AML-193 (cell line): ENCODE data around the gene FAM168B.
"Not testable (repeated sequence)": the region's sequence is repeated elsewhere in the genome, so short reads cannot be mapped to it uniquely, and the experiment has no call there.

Experiments
- DNase-seq, 2 experiments: peaks; one replicate each; lab custom pipeline; 2025; lab: John Stamatoyannopoulos, UW

The FAM168B gene, protein sequence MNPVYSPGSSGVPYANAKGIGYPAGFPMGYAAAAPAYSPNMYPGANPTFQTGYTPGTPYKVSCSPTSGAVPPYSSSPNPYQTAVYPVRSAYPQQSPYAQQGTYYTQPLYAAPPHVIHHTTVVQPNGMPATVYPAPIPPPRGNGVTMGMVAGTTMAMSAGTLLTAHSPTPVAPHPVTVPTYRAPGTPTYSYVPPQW

GRCh38 chr2:131093006-131093695 lies at the start of gene FAM168B:
FAM168B (minus strand) TSS chr2:131093460; CDS start chr2:131082646, 10,814 bp downstream.
- DNase-seq: peak; percentile 76 to 79

- DNase-seq: no peak
Observed at GRCh38 chr2:131142849-131143248, 49.6 kb upstream of the FAM168B start.

GRCh38 chr2:131140581-131140980 lies 47.3 kb upstream of the FAM168B start:
- no peak for DNase-seq

- DNase-seq: no peak
Observed at GRCh38 chr2:131132729-131133128, 39.5 kb upstream of the FAM168B start.

GRCh38 chr2:131130298-131130596 lies 37.0 kb upstream of the FAM168B start:
- DNase-seq: no peak

DNA sequence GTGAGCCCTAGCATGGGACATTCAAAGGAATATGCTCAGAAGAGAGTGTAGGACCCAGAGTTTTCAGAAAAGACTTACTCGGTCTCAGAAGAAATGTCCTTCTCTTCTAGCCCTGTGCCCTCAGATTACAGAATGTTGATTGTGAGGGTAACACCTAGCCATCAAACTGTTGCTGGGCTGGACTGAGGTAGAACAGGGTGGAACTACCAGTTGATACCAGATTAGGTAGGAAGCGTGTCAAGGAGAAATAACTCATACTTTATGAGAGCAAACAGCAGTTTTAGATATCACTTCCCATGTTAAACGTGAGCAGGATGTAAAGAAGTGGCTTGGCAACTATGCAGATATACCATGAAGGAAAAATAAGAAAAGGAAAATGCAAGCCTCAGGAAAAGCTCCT lies 34.7 kb upstream of the FAM168B start:
- DNase-seq: no peak

GRCh38 chr2:131127076-131127475 lies 33.8 kb upstream of the FAM168B start:
- no peak for DNase-seq

DNA sequence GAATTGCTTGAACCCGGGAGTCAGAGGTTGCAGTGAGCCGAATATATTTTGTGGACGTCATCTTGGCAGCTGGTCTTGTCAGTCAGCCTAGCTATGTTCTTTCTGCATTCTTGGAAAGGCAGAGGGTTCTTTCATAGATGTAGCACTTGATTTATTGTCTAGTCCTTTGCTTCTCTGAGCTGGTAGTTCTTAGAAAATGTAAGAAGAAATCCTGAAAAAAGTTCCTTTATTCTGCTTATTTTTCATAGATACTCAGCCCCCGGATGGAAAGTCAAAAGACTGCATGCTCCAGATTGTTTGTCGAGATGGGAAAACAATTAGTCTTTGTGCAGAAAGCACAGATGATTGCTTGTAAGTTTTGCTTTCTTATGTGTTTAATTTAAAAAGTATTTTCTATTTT lies 33.2 kb upstream of the FAM168B start:
- no peak for DNase-seq

DNA sequence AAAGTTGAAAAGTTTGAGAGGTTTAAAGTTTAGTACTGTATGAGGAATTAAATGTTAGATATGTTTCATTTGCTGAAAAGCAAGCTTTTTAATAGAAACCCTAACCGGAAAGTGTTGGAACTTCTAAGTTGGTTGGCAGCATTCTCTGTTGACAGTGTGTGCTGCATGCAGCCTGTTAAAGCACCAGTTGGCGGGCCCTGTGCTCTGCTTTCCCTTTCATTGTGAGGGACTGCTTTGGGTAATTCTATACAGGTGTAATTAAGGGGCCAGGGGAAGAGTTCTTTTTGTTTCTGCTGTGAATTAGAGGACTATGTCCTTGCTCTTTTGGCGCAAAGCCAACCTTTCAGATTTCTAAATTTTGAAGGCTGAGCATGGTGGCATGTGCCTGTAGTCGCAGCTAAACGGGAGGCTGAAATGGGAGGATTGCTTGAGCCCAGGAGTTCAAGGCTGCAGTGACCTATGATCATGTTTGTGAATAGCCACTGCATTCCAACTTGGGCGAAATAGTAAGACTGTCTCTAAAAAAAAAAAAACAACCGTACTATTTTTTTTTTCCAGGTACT lies 32.0 kb upstream of the FAM168B start:
- no peak for DNase-seq

DNA sequence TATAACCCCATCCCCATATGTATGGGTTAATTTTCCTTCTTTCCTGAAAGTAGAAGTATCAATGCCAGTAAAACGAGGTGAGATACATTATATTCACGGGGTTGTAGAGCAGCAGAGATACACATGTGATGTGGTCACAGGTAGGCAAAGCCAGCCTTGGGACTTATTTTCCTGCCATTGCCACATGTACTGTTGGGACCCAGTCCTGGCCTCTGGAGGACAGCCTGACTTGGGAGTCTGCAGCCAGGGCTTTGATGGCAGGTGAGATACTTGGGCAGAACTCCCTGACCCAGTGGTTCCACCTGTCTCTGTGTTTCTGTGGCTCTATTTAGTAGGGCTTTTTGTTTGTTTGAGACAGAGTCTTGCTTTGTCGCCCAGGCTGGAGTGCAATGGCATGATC lies 29.9 kb upstream of the FAM168B start:
- DNase-seq: no peak

DNA sequence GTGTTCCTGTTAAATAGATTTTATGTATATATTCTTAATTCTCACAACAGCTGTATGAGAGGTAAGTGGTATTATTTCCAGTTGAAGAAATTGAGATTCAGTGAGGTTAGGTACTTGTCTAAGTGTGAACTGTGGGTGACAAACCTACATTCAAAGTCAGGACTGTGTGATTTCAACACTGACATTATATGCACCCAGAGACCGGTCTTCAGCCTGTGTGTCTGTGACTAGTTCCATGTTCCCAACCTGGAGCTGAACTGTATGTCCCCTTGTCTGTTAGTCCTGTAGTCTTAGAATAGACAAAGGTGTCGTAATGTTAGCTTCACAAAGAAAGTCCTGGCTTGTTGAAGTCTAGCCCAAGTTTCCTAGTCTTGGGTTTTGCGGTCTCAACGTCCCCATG lies 29.2 kb upstream of the FAM168B start:
- no peak for DNase-seq

- DNase-seq: no peak
Observed at GRCh38 chr2:131121464-131121863, 28.2 kb upstream of the FAM168B start.

DNA sequence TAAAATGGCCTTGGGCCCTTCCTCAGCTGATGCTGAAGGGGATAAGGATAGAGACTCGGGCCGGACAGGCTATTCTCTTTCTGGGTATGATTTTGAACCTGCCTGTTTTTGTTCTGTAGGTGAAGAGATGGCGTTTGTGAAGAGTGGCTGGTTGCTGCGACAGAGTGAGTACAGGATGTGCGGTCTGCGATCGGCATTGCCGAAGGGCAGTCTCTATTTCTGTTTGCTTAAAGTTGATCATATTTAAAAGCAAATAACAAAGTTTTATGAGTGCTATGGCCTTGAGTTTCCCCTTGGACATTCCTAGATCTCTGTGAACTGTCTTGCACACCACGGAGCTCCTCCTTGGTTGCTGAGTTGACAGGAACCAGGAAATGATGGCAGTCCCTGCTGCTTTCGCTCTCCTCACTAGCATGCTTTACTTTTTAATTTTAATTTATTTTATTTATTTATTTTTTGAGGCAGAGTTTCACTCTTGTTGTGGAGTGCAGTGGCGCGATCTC lies 27.6 kb upstream of the FAM168B start:
- DNase-seq: no peak

- no peak for DNase-seq
Observed at GRCh38 chr2:131115752-131116151, 22.5 kb upstream of the FAM168B start.

DNA sequence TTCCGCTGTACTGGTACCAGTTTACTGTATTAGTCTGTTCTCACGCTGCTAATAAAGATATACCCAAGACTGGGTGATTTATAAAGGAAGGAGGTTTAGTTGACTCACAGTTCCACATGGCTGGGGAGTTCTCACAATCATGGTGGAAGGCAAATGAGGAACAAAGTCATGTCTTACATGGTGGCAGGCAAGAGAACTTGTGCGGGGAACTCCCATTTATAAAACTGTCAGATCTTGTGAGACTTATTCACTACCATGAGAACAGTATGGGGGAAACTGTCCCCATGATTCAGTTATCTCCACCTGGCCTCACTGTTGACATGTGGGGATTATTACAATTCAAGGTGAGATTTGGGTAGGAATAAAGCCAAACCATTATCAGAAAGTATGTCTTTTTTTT lies 21.7 kb upstream of the FAM168B start:
- not testable (repeated sequence) for DNase-seq

- no peak for DNase-seq
Observed at GRCh38 chr2:131113566-131114227, 20.4 kb upstream of the FAM168B start.

GRCh38 chr2:131112529-131112928 lies 19.3 kb upstream of the FAM168B start:
- DNase-seq: no peak

GRCh38 chr2:131105950-131106801 lies 12.9 kb upstream of the FAM168B start:
- peak; percentile 56 to 60 for DNase-seq

DNA sequence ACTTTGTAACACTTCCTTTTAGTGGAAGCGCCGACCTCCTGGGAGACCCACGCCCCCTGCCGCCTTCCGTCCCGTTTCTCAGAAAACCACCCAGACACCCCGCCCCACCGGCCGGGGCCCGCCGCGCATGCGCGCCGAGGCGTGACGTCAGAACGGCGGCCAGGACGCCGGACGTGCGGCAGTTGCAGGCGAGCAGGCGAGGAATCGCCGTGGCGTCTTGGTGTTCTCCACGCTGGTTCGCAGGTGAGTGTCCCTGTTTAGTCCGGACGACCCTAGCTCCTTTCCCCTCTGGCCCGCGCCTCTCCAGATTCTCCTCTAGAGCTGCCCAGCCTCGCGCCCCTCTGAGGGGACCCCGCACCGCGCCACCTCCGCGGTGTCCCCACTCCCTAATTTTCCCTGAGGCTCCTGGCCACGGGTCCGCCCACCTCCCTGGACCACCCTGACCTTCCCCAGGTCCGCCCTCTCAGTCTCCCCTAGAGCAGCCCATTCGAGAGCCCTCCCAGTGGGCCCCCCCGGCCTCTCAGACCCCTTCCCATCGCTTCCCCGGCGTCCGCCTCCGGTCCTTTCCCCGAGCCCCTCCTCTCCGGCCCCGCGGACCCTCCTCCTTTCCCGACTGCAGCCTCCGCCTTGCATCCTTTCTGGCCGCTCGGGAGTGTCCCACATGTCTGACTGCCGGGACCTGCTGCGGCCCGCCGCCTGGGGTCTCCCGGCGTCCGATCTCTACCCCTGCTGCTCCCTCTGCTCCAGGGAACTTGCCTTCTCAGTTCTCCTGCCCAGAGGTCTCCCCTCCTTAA lies 12.1 kb upstream of the FAM168B start, which contains the start of gene PLEKHB2:
PLEKHB2 (plus strand) TSS at position 181 of the 794 bp plus-strand sequence. CDS start 15,606 bp downstream, outside the sequence.
- peak; percentile 86 to 88 for DNase-seq

GRCh38 chr2:131104487-131105155 lies 11.4 kb upstream of the FAM168B start:
- DNase-seq: peak; percentile 86 to 88
